Keratinocyte (primary cell): Measurements from ENCODE around the gene PGS1. TPM values are rescaled to one million over a fixed set of nuclear protein-coding genes. Genes with fewer than 3 reads are reported as not detected.

ENCODE experiments used
- DNase-seq: peaks from one replicate; pipeline ENCODE4 v3.0.0-alpha.2; 2011; ENCODE audit warnings: low read depth, missing footprints, low spot score
- FAIRE-seq: peaks from 2 replicates; lab custom pipeline; 2011; peaks lifted over from hg19 to GRCh38; lab: Jason Lieb, UNC
- H2AFZ ChIP-seq: 2 replicates; pipeline ENCODE4 v1.6.0; 2012; ENCODE audit warnings: low read length, control low read depth, inconsistent platforms; ENCODE audit not compliant: control insufficient read depth
- H3K27ac ChIP-seq: 2 replicates; pipeline ENCODE4 v1.5.1; 2011; ENCODE audit warnings: low read length; ENCODE audit not compliant: control insufficient read depth, insufficient read depth
- H3K27me3 ChIP-seq: 3 replicates; pipeline ENCODE4 v1.6.0; 2011; ENCODE audit warnings: low read length; ENCODE audit not compliant: control insufficient read depth, insufficient read depth; ENCODE audit errors: extremely low read depth
- H3K36me3 ChIP-seq, 2 experiments: 2 replicates in 1 of 2; 3 replicates in 1 of 2; pipeline ENCODE4 v1.5.1; 2011; ENCODE audit warnings: low read length in 2 of 2, mild to moderate bottlenecking in 1 of 2; ENCODE audit not compliant: control insufficient read depth in 2 of 2, insufficient read depth in 2 of 2; ENCODE audit errors: extremely low read depth in 1 of 2
- H3K4me1 ChIP-seq: 3 replicates; pipeline ENCODE4 v1.5.1; 2011; ENCODE audit warnings: low read length; ENCODE audit not compliant: control insufficient read depth, insufficient read depth; ENCODE audit errors: extremely low read depth
- H3K4me2 ChIP-seq: 3 replicates; pipeline ENCODE4 v1.6.0; 2011; ENCODE audit warnings: low read depth, low read length; ENCODE audit not compliant: control insufficient read depth, insufficient read depth; ENCODE audit errors: extremely low read depth
- H3K4me3 ChIP-seq, 3 experiments: fragments of 200-600 bp in 1 of 3; sonication (generic) in 1 of 3; 2 replicates in 2 of 3; 3 replicates in 1 of 3; pipeline ENCODE4 v1.5.1; 2011 to 2016; ENCODE audit warnings: low read length in 3 of 3, mild to moderate bottlenecking in 3 of 3, control low read depth in 2 of 3, inconsistent platforms in 1 of 3, low read depth in 1 of 3, mixed read lengths in 1 of 3, mixed run types in 1 of 3, moderate library complexity in 1 of 3; ENCODE audit not compliant: control insufficient read depth in 2 of 3, insufficient read depth in 2 of 3; ENCODE audit errors: extremely low read depth in 1 of 3
- H3K79me2 ChIP-seq: 2 replicates; pipeline ENCODE4 v1.6.0; 2012; ENCODE audit warnings: low read length; ENCODE audit not compliant: control insufficient read depth, insufficient read depth
- H3K9ac ChIP-seq: 3 replicates; pipeline ENCODE4 v1.6.0; 2011; ENCODE audit warnings: low read length; ENCODE audit not compliant: control insufficient read depth, insufficient read depth; ENCODE audit errors: extremely low read depth
- H3K9me1 ChIP-seq: 3 replicates; pipeline ENCODE4 v1.6.0; 2011; ENCODE audit warnings: low read length; ENCODE audit not compliant: control insufficient read depth, insufficient read depth; ENCODE audit errors: extremely low read depth
- H3K9me3 ChIP-seq: 2 replicates; pipeline ENCODE4 v1.5.1; 2012; ENCODE audit warnings: low read depth, low read length; ENCODE audit not compliant: control insufficient read depth
- H4K20me1 ChIP-seq: 3 replicates; pipeline ENCODE4 v1.6.0; 2011; ENCODE audit warnings: low read length; ENCODE audit not compliant: control insufficient read depth, insufficient read depth; ENCODE audit errors: extremely low read depth
- EZH2 ChIP-seq: IDR thresholded peaks from one replicate; pipeline ENCODE4 v1.6.1; 2012; ENCODE audit warnings: inconsistent platforms, mild to moderate bottlenecking, low read length, moderate library complexity
- dilution Hi-C: fragments of 300-500 bp; cut with MboI; formaldehyde crosslinking; loops from one replicate; pipeline ENCODE4 v1.7.0; 2020; ENCODE audit warnings: low sequenced_read_pairs; ENCODE audit not compliant: extremely low pct_ligation_motif_present
- polyA plus RNA-seq, 5 experiments: library from polyadenylated mRNA; depleted of rRNA in 3 of 5; stranded (reverse) in 3 of 5; stranded (forward) in 1 of 5; unstranded in 1 of 5; fragments of >200 nt; gene quantifications; 1 replicate in 1 of 5; 2 replicates in 3 of 5; 3 replicates in 1 of 5; pipeline versions ENCODE4 v1.2.1 to v1.2.3, GENCODE V29; 2011 to 2012; ENCODE audit warnings: missing spikeins in 2 of 5, low read depth in 1 of 5, low replicate concordance in 1 of 5
- TF ChIP-seq, protein P1 (sequence below), 3 experiments: IDR thresholded peaks in 1 of 3; conservative IDR thresholded peaks in 1 of 3; optimal IDR thresholded peaks in 1 of 3; 2 replicates in 2 of 3; 3 replicates in 1 of 3; pipeline versions ENCODE3 to v1.5.1; 2011; ENCODE audit warnings: low read length in 3 of 3, mild to moderate bottlenecking in 3 of 3, moderate library complexity in 2 of 3, control low read depth in 1 of 3, inconsistent platforms in 1 of 3; ENCODE audit not compliant: insufficient read depth in 2 of 3; ENCODE audit errors: extremely low read depth in 1 of 3

PGS1 gene
- polyA plus RNA-seq, 1 donor (not counting 4 experiments of a cell fraction or from before 2014, with no cell fraction given): 19.6 TPM

DNA sequence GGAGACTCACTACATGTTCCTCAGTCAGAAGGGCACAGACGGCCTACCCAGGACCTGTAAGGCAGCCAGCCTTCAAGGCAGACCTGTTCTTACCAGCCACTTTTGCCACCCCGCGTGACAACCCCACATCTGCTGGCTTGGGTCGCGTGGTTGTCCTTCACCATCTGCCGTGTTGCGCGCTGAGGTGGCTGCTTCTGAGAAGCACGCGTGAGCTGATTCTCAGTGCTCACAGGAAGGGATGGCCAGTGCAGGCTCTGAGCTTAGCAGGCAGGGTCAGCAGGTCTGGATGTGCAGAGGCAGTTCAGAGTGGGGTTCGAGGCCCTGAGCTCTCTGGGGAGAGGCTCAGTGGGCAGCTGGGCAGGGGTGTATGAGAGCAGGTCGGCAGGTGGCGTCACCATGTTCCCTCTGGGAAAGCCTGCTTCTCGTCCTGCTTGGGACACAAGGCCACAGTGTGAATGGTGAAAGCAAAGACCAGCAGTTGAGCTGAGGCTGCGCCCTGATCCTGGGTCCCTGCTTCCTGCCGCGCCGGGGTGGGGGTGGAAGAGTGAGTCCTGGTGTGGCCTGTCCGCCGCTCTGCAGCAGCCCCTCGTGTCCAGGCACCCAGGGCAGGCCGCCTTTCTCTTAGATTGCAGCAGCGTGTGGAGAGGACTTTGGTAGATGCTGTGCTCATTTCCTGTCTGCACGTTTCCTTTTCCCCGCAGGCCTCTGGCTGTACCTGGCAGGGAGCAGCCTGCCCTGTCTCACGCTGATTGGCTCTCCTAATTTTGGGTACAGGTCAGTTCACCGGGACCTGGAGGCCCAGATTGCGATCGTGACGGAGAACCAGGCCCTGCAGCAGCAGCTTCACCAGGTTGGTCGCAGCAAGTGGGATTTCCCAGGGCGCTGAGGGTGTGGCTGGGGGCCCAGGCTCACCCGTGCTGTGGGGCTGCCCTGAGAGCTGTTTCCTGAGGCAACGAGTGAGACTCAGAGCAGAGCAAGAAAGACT is 36.0 kb downstream of the PGS1 start:
- no peak for DNase-seq
- Histone ChIP-seq H3K4me1 (peaks cover 3% of the 10 kb centered on the region), H3K79me2 (peaks cover 19% of the 10 kb centered on the region), H3K9me3 (no peaks in the 10 kb centered on the region), H2AFZ (no peak overlapping the region), H3K4me3 (no peak overlapping the region), H3K9me1 (peaks cover under 1% of the 10 kb centered on the region), H3K9ac (no peak overlapping the region), H4K20me1 (peaks cover 4% of the 10 kb centered on the region), H3K27me3 (no peaks in the 10 kb centered on the region), H3K27ac (no peak overlapping the region), H3K36me3 (peaks cover 25% of the 10 kb centered on the region in 2 experiments), H3K4me2 (no peak overlapping the region)
- FAIRE-seq: no peak
- dilution Hi-C loops: no loop called here
- TF ChIP-seq, protein P1, sequence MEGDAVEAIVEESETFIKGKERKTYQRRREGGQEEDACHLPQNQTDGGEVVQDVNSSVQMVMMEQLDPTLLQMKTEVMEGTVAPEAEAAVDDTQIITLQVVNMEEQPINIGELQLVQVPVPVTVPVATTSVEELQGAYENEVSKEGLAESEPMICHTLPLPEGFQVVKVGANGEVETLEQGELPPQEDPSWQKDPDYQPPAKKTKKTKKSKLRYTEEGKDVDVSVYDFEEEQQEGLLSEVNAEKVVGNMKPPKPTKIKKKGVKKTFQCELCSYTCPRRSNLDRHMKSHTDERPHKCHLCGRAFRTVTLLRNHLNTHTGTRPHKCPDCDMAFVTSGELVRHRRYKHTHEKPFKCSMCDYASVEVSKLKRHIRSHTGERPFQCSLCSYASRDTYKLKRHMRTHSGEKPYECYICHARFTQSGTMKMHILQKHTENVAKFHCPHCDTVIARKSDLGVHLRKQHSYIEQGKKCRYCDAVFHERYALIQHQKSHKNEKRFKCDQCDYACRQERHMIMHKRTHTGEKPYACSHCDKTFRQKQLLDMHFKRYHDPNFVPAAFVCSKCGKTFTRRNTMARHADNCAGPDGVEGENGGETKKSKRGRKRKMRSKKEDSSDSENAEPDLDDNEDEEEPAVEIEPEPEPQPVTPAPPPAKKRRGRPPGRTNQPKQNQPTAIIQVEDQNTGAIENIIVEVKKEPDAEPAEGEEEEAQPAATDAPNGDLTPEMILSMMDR (optimal IDR thresholded peaks at IDR 0.05 in 1 of 3, IDR thresholded peaks at IDR 0.05 in 1 of 3, conservative IDR thresholded peaks at IDR 0.05 in 1 of 3; ENCODE audit: extremely low read depth in 1 of 3, insufficient read depth in 2 of 3, low read length in 3 of 3): no peak
- no peak for TF ChIP-seq EZH2

DNA sequence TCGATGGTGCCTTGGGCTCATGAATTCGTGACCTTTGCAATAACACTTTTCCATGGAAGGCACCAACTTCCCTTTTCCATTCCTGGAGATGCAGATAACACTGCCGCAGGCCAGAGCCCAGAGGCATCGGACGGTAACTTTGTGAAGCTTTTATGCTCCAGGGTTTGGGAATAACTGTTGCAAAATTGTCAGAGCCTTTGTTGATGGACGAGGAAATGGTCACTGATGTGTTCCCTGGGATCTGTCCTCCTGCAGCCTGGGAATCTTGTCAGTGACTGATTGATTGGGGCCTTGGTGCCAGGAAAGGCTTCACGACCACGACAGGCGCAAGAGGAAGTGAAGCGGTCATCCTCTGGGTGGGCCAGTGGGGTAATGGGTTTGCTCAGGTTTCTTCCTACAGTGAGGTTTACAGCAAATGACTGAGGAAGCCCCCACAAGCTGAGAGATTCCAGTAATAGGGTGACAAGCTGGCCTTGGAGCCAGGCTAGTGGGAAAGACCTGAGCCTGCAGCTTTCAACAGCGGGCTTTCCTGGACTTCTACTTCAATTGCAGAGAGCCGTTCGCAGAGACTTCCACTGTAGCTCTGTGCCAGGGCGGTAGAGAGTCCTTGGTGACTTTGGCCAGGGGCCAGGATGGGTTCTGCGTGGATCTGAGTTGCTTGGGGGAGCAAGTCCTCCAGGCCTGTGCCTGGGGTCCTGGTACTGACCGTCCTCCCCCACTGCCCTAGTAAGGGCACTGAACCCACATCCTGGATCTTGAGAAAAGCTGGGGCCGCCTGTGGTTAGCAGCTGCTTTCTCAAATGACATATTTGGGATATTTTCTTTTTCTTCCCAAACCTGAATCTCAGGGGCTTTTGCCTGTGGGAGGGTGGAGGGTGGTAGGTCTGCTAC is 37.6 kb downstream of the PGS1 start:
- H3K4me2 ChIP-seq: no peak overlapping the region
- no peak overlapping the region for H3K27ac ChIP-seq
- no peaks in the 10 kb centered on the region for H4K20me1 ChIP-seq
- H3K27me3 ChIP-seq: no peaks in the 10 kb centered on the region
- peaks cover 15% of the 10 kb centered on the region for H3K79me2 ChIP-seq
- dilution Hi-C loops: no loop called here
- H3K9me3 ChIP-seq: no peaks in the 10 kb centered on the region
- no peaks in the 10 kb centered on the region for H3K4me1 ChIP-seq
- H3K4me3 ChIP-seq: no peak overlapping the region
- peaks cover 25 to 29% of the 10 kb centered on the region in 2 experiments for H3K36me3 ChIP-seq
- TF ChIP-seq, protein P1 (optimal IDR thresholded peaks at IDR 0.05 in 1 of 3, IDR thresholded peaks at IDR 0.05 in 1 of 3, conservative IDR thresholded peaks at IDR 0.05 in 1 of 3; ENCODE audit: extremely low read depth in 1 of 3, insufficient read depth in 2 of 3, low read length in 3 of 3): no peak
- TF ChIP-seq EZH2: no peak
- no peak overlapping the region for H2AFZ ChIP-seq
- DNase-seq (no peak), FAIRE-seq (no peak)
- no peak overlapping the region for H3K9ac ChIP-seq
- H3K9me1 ChIP-seq: no peaks in the 10 kb centered on the region
